22Rv1 (cell line): ENCODE measurements around the gene MICAL1.

Experiments used
- CTCF ChIP-seq: fragments of 450-650 bp; IDR thresholded peaks from 2 replicates; pipeline ENCODE4 v1.5.1; 2017; ENCODE audit warnings: mild to moderate bottlenecking
- ZFX ChIP-seq: fragments of 450-650 bp; IDR thresholded peaks from 2 replicates; pipeline ENCODE4 v1.6.1; 2017; ENCODE audit warnings: antibody characterized with exemption, borderline replicate concordance

GRCh38 chr6:109453594-109454495 is 1.7 kb downstream of the MICAL1 start:
- TF ChIP-seq CTCF: no peak
- no peak for TF ChIP-seq ZFX
